GM11168 (cell line): Measurements from ENCODE around the gene LONP2.

Experiments
- in situ Hi-C: fragments of 300-500 bp; cut with MboI; formaldehyde crosslinking; loops from one replicate; pipeline ENCODE4 v1.12.0; 2022; ENCODE audit warnings: low sequenced_read_pairs; ENCODE audit not compliant: unreplicated experiment

Gene LONP2

DNA sequence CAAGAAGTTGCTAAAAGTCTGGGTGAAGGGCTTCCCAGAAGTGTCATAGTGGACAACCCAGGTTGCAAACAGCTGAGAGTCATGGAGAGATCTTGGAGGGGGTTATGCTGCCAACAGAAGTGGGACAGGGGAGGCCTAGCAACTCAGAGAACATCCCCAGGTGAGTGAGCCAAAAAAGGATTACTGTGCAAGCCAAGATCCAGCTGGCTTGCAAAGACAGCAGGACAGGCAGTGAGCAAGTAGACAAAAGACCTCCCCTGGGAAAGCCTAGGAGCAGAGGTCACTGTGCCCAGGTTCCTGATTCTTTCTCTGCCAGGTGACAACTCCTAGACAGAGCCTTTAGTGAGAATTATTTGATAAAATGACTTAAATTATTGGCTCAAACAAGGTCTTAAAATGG, 9.5 kb upstream of the LONP2 start:
- in situ Hi-C loops: loop anchor here (25.0 kb wide), 1 partner anchor 403 kb away; no protein-coding TSS in a partner anchor

DNA sequence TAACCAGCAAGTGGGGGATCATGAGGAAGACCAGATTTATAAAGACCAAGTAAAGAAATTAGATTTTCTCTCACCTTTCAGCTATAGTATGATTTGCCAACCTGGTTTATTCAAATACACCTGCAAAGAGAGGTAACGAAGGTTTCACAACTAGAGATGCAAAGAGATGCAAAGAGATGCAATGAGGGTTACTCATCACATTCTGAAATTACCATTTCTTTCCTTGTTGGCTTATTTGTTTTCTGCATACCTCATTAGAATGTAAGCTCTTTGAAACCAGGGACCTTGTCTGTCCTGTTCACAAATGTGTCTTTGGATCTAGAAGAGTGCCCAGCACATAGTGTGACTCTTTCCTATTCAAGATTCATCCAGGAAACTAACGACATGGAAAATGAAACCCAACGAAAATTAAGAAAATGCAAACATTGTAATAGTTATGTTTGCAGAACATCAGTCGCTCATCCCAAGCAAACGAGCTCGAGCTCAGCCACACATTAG, 9.0 kb upstream of the LONP2 start:
- in situ Hi-C loops: loop anchor here (25.0 kb wide), 1 partner anchor 402 kb away; no protein-coding TSS in a partner anchor

DNA sequence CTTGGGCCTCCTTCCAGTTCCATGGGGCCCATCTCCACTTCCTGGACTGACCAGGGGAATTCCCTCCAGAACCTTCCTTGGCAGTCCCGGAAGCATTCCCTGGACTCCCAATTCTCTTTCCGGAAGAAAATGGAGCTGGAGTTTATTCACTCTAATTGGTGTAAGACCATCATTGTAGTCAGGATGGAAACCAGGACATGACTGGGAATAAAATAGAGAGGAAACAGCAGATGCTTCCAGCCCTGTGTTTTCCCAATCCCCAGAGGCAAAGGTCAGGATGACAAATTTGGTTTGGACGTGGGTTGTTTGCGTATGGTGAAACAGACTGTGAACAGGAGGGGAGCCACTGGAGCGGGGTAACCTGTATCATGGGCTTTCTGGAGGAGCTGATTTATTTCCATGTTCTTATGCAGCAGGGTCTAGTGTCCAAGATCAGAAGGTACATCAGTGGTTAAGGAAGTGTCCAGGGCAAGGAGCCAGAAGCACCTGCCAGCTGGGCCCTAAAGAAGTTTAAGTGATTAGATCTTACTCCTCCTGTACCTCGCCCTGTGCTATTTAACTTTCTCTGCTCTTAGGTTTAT, 8.5 kb upstream of the LONP2 start:
- in situ Hi-C loops: loop anchor here (25.0 kb wide), 1 partner anchor 402 kb away; no protein-coding TSS in a partner anchor

DNA sequence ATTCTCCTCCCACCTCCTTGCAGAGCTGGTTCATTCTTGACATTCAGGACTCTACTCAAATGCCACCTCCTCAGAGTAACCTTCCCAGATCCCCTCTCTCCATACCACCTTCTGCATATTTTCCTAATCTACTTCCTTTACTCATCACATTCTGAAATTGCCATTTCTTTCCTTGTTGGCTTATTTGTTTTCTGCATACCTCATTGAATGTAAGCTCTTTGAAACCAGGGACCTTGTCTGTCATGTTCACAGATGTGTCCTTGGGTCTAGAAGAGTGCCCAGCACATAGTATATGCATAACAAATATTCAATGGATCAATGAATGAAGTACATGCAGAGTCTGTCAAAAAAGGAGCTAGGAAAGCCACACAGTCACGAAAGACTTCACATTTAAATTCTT, 7.8 kb upstream of the LONP2 start:
- in situ Hi-C loops: loop anchor here (25.0 kb wide), 1 partner anchor 401 kb away; no protein-coding TSS in a partner anchor

DNA sequence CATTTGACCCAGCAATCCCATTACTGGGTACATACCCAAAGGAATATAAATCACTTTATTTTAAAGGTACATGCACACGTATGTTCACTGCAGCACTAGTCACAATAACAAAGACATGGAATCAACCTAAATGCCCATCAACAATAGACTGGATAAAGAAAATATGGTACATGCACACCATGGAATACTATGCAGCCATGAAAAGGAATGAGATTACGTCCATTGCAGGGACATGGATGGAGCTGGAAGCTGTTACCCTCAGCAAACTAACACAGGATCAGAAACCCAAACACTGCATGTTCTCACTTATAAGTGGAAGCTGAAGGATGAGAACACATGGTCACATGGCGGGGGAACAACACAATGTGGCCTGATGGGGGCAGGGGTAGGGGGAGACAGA, 4.0 kb upstream of the LONP2 start:
- in situ Hi-C loops: loop anchor here (25.0 kb wide), 1 partner anchor 397 kb away; no protein-coding TSS in a partner anchor

DNA sequence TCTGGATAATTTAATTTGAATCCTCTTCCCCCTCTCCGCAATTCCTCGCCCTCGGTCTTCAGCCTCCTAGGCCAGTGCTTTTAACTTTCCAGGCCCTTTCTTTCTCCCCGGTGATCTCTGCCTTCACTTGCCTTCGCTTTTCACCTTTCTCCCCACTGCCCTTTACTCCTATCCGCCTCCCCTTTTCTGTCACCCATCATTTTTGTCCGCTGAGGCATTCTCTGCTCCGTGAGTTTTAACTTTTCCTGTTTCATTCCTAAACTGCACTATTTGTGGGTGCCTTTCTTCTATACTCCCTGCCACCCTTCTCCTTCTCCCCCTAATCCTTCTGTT, 729 bp downstream of the LONP2 start:
- in situ Hi-C loops: loop anchor here (25.0 kb wide), 1 partner anchor 392 kb away; no protein-coding TSS in a partner anchor

DNA sequence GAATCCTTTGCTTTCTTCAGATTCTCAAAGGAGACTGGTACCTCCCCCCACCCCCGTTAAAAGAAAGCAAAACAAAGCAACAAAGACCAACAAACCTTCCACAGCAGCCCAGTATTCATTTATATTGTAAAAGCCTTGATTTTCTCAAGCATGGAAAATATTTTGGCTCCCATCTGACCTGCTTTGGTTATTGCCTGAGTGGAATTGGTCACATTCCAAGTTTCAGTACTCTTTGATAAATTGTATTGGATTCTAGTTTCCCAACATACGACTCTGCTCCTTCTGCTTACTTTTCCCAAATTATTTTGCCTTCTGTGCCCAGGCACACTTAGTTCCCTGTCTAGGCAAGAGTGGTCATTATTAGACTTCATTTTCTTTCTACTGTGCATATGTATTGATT, 2.0 kb downstream of the LONP2 start:
- in situ Hi-C loops: loop anchor here (25.0 kb wide), 1 partner anchor 391 kb away; no protein-coding TSS in a partner anchor

DNA sequence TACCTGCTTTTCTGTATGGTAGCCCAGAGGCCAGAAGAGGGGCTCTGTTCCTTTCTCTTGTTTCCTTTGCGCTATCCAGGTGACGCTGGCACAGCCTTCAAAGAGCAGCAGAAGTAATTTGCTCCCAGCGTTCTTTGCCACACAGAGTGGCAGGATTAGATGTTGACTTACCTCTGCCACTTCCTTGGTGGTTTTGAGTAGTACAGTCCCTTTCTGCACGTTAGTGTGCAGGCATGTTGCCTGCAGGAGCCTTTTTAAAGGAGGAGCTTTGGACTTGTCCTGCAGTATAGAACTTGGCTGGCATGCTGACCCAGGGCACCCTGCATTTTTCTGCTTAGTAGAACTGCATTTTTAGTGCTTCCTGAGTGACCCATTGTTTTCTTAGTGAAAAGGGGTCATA, 3.2 kb downstream of the LONP2 start, which contains the start of gene ABCC11:
ABCC11 (minus strand) TSS at position 229 of the 400 bp plus-strand sequence. CDS start 15,618 bp downstream, outside the sequence.
- in situ Hi-C loops: loop anchor here (25.0 kb wide), 1 partner anchor 390 kb away; no protein-coding TSS in a partner anchor

DNA sequence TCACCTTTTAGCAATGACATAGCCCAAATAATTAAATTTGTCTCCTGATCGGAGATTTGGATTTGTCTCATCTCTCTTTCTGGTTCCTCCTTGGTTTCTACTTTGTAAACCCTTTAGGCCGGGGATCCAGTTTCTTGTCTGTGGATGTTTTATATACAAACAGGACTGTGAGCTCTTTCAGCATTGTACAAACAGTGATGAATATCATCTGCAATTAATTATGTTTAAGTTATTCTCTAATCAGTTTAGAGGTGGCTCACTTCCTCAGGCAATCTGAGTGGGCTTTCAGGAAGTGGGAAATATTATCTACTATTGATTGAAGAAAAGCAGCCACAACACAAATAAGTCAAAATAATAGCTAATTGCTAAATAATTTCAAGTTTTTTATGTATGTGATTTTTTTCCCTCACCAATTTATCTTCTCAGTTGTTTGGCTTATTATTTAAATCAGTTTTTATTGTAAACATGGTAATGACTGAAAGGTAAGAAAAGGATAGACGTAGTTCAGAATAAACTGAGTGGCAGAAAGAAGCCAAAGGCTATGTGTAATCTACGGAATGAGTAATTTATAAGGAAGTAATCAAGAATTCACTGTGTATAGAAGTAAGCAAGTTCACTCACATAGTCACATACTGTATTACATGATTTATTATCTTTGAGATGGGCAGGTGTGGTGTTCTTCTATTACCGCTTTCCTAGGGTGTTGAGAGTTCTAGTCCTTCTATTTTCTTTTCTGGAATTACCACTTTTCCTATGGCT, 6.6 kb downstream of the LONP2 start:
- in situ Hi-C loops: no loop called here

DNA sequence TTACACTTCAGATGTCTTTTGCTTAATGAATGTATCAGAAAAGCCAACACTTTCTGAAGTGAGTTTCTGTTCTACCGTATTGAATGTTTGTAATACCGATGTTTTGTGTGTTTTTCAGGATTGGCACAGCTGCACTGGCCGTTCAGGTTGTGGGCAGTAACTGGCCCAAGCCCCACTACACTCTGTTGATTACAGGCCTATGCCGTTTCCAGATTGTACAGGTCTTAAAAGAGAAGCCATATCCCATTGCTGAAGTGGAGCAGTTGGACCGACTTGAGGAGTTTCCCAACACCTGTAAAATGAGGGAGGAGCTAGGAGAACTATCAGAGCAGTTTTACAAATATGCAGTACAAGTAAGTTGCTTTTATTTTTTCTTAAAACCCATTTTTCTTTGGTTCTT, 7.9 kb downstream of the LONP2 start:
- in situ Hi-C loops: no loop called here

DNA sequence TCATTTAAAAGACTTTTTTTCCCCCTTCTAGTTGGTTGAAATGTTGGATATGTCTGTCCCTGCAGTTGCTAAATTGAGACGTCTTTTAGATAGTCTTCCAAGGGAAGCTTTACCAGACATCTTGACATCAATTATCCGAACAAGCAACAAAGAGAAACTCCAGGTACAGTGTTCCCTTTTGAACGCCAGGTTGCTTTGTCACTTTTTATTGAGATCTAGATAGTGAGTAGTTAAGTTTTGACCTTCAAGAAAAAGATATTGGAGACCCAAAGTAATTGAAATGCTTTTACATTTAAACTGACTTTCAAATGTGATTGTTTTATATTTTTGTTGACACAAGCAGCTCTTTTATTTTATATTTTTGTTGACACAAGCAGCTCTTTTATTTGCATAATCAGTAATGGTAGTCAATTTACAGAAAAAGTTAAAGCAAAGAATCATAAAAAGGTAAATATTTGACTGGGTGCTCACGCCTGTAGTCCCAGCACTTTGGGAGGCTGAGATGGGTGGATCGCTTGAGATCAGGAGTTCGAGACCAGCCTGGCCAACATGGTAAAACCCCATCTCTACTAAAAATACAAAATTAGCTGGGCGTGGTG, 12.6 kb downstream of the LONP2 start:
- in situ Hi-C loops: no loop called here

DNA sequence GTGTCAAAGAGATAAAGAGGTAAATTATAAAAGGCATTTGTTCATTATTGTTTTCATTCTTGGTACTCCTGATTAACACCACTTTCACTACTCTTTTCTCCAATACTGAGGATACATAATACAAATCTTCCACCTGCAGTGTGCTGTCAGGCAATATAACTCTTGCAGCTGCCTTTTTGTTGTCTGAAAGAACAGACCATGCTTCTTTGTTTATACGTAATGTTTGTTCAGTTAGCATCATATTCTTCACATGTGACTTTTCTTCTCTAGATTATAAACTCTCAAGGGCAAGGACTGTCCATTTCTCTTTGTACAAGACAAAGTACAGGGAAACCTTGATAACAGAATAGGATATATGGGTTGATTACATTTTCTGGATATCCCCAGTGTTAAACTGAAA, 17.5 kb downstream of the LONP2 start:
- in situ Hi-C loops: no loop called here

DNA sequence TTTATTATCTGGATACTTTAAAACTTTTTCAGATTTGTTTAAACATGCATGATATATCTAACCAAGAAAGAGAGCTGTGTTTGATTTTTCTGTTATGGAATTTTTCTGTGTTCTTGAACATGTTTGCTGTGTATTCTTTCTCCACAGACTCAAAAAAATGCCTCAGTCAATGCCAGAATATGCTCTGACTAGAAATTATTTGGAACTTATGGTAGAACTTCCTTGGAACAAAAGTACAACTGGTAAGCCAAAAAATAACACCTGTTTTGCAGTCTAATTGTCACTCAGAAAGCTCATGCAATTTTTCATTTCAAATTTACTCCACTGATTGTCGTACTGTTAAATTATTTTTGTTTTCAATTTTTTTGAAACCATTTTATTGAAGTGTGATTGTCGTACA, 18.5 kb downstream of the LONP2 start:
- in situ Hi-C loops: no loop called here

DNA sequence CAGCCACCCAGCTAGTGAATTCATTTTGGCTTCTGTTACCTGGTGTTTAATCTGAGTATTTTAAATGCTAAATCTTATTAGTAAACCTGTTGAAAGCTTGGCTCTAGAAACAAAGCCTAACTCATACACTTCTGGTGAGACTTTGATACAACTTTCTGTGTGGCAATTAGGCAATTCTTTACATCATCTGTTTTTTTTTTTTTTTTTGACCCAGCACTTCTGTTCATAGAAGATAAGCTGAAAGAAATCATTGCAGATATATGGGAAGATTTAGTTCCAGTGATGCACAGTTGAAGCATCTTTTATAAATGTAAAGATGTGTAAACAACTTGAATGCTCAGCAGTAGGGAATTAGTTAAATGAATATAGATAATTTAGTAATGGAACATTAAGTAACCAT, 24.9 kb downstream of the LONP2 start:
- in situ Hi-C loops: no loop called here

DNA sequence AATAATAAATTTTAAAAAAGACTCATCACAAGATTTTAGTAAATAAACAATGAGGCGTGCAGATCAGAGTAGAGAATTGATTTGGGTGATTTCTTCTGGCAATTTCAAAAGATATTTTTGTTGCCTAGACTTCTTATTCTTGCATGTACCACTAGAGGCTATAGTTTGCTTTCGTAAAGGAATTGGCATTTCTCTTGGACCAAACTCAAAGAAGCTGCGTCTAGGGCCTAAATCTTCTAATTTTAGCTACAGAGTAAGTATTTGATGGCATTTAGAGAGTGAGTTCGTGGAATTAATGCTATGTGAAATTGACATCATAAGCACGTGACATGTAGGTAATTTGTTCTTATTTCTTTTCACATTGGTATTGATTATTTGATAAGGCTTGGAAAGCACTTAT, 27.6 kb downstream of the LONP2 start:
- in situ Hi-C loops: no loop called here

DNA sequence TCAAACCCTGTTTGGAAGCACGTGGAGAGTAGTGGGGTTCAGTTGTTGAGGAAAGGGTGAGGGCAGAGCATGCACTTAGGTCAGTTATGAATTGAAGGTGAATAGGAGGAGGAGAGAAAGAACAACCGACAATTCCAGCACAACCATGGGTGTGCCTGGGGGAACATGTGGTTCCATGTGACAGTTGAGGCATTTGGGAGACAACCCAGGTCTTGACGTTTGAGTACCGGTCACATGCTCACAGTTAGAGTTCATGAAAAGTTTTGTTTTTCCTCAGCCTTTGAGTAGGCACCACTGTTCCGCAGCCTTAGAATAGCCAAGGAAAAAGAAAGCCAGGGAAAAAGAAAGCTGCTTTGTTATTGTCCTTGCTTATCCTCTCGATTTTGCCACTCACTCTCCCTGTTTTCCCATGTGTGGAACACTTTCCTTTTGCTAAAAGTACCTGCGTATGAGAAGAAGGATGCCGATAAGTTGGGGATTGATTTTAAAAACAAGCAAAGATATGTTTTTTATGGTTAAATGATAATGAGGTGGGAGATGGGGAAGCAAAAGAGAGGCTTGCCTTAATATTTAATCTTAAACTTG, 28.8 kb downstream of the LONP2 start:
- in situ Hi-C loops: no loop called here

DNA sequence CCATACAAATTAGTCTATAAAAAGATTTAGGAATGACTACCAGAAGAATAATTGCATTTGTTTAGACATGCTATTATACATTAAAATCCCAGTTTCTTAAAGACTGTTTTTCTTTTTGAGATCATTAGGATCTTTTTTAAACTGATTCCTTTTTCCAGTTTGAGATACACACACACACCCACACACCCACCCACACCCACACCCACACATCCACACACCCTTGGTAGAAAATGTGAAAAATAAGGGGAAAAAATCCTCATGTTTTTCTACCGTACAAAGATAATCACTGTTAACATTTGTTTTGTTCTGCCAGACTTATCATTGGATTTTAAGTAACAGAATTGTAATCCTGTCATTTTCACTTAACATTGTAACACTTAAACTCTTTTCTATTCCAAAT, 30.4 kb downstream of the LONP2 start:
- in situ Hi-C loops: no loop called here

DNA sequence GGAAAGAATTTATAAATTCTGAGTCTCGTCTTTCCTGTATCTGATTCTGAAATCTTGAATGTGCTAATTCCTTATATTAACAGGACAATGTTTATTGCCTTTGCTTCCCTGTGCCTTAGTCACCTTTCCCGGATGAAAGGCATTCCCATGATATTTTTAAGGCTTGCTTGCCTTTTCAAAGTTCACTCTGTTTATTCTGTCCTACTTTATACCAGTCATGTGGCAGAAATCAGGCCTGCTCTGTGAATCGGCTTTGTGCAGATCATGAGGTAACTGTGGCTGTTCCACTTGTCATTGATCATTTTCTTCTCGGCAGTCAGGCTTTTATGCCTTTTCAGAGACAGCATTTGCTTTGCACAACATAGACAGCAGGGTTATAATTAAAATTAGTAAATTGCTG, 32.0 kb downstream of the LONP2 start:
- in situ Hi-C loops: no loop called here

DNA sequence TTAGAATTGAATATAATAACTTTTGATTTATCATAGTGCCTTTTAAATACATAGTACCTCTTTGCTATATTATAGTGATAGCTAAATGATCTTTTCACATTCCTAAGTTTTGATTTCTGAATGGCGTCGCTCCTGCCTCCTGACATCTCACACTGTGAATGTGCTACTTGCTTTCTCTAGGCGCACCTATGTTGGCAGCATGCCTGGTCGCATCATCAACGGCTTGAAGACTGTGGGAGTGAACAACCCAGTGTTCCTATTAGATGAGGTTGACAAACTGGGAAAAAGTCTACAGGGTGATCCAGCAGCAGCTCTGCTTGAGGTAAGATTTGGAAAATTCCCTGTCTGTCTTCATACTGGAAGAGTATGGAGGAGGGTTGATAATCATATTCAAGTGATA, 33.1 kb downstream of the LONP2 start:
- in situ Hi-C loops: no loop called here

DNA sequence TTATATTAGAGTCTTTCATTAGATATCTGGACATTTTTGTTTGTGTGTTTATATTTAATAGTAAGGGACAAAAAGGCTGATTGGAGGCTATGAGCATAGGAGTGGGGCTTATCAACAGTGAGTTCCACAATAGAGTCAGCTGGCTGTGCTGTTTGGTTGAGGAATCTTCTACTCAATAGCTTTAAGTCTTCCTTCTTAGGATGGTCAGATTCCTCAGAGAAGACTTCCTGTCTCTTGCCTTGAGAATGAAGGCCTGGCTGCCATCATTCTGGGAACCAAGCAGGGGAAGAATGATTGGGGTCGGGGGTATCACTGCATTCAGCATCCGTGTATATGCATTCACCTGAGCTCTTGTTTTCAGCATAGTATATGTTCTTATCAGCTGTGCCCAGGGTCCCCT, 35.1 kb downstream of the LONP2 start:
- in situ Hi-C loops: no loop called here

DNA sequence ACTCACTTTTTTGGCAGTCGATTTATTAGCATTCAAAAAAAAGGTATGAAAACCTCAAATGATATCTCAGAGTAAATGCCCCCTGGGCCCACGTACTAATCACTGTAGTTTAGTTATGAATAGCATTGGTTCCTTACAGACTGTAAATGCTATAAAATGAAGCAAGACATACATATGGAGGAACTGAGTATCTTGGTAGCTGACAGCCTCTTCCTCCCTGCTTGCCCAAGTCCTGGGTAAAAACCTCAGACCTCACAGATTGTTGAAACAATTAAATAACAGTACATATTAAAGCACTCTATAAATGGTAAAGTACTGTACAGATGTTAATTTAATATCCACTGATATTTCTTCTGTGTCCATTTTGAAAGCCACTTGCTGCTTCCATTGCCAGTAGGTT, 36.4 kb downstream of the LONP2 start:
- in situ Hi-C loops: no loop called here
